NK-92 (cell line): ENCODE results near the gene ESPL1.

Source experiments
- DNase-seq: peaks from one replicate; lab custom pipeline; 2025; ENCODE audit not compliant: unreplicated experiment; lab: John Stamatoyannopoulos, UW

Gene ESPL1

DNA sequence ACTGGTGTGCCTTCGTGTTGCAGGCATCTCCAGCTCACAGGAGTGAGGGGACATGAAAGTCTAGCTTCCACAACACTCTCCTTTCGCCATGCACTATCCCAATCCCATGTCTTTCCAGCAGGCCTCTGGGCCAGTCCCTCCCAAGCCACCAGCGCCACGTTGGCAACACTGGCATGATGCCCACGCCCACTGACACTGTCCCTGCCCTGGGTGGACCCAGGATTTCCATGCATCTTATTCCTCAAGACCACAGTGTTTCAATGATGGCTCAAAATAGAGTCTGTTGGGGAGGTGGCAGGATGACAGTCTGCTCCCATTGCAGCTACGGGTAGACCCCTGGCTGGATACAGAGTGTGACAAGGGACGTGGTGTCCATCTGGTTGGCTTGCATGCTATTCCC is 65.7 kb downstream of the ESPL1 start:
- DNase-seq = no peak

GRCh38 chr12:53334822-53335221 is 66.7 kb downstream of the ESPL1 start:
- DNase-seq = no peak

- DNase-seq = no peak
Observed at GRCh38 chr12:53336181-53336681, 68.1 kb downstream of the ESPL1 start, which contains the start of gene SP7. SP7 (minus strand) TSS chr12:53336354; CDS start chr12:53335646, 708 bp downstream.

DNA sequence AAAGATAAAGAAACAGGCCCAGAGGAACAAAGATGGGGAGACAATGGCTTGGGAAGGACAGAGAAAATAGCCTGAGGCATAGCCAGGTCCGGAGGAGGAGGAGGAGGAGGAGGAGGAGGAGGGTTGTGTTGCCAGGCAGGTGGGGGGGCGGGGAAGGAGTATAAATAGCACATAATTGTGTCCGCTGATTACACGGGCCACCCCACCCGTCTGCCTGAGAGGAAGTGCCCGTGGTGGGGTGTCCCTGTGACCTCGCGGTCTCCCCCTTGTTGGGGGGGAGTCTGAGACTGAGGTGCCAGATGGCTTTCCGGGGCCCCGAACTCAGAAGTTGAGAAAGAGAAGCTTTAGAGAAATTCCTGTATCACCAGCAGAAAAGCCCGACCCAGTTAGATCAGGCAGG is 69.9 kb downstream of the ESPL1 start:
- DNase-seq = no peak

- DNase-seq = no peak
Observed at GRCh38 chr12:53338916-53339315, 70.8 kb downstream of the ESPL1 start.

DNA sequence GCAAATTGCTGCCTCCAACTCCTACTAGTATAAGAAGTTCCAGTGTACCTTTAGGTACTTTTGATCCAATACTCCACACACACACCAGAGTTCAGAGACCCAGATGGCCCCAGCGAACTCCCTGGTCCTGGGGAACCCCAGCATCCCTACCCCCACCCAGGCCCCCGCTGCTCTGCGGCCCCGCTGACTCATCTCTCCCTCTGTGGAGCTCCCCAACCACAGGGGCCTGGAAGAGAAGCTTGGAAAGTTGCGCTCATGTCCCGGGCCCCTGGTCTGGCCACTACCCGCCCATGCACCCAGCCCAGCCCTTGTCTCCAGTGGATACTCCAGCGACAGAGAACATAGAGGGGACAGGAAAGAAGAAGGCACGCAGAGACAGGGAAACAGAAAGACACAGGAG is 72.3 kb downstream of the ESPL1 start:
- DNase-seq = no peak
